HG03066 (cell line): ENCODE results near the gene ACAP2.
"Not testable (repeated sequence)": the region's sequence is repeated elsewhere in the genome, so short reads cannot be mapped to it uniquely, and the experiment has no call there.

ENCODE experiments used
- ATAC-seq: cut with Tn5 transposase; IDR thresholded peaks from one replicate; pipeline ENCODE4 v1.9.1; 2021; ENCODE audit warnings: low read depth; ENCODE audit not compliant: unreplicated experiment

The ACAP2 gene

DNA sequence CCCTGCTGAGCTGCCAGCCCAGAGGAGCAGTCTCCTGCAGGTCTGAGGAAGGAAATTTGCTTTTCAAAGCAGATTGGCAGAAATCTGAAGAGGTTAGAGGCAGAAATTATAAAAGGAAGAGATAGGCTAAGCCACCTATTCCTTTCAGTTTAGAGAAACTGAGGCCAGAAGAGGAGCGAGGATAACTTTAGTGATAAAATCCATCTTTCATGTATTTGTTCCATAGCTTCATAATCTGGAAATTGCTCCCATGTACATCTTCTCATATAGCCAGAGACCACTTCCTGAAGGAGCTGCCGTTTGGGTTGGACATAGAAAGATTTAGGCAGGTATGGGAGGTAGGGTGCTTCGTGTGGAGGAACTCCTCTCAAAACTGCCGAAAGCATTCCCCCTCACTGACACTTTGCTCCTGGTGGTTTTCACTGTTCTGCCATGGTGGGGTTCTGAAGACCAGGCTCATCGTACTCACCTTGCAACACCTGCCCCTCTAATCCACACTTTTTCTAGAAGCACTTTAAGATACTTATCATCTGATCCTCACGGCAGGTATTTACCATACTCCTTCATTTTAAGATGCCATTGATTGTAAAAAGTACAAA lies 670 bp upstream of the ACAP2 start:
- ATAC-seq: no peak

- peak; percentile 15 for ATAC-seq
Observed at GRCh38 chr3:195441992-195442572, 738 bp downstream of the ACAP2 start.

DNA sequence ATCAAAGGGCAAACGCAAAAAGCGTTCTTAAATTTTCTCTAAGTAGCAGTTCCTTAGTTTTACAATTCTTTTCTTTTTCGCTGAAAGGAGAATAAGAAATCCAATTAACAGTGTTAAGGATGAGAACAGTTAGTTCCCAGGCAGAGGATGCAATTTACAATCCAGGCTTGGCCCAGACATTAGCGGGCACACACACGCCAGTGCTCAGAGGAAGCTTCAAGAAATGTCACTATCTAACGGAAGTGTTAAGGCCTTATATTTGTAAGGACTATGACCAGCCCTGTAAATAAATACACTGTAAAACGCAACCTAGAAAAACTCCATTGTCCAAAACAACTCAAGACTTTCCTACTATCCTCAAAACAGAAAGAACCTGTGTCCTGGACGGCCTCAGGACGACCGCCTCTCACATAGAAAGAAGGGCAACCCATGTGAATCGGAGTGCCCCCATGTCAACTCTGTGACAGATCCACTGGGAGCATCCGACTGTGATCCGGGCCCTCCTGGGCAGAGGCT lies 1.3 kb downstream of the ACAP2 start:
- ATAC-seq: no peak

- no peak for ATAC-seq
Observed at GRCh38 chr3:195441051-195441450, 1.8 kb downstream of the ACAP2 start.

DNA sequence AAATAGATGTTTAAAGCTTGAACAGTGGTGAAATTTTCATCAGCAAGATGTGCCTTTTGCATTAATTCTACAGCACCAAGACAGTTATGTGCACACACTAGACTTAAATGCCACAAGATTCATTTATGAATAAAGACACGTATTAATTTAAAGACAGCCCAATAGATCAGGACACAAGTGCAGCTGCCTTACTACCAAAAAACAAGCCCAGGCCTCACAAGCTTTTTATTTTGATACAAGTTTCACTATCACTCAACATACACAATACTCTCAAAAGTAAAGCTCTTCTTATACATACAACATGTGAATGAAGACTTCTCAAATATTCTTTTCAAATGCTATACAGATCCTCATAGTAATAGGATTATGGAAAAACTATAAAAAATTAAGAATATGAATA lies 2.4 kb downstream of the ACAP2 start:
- ATAC-seq: no peak

DNA sequence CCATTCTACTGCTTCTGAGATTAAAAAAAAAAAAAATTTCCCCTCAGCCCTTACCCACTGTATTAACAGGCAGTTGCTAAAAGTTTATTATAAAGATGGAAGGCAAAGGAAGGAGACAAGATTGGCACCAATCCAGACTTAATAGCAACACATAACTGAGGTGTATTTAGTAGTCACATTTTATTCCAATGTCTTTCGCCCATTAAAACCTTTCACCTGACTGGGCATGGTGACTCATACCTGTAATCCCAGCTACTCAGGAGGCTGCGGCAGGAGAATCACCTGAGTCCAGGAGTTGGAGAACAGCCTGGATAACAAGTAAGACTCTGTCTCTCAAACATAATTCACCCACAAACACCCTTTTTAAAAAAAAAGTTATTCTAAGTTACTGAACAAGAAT lies 4.4 kb downstream of the ACAP2 start:
- ATAC-seq: no peak

GRCh38 chr3:195425849-195426248 lies 17.0 kb downstream of the ACAP2 start:
- no peak for ATAC-seq

- no peak for ATAC-seq
Observed at GRCh38 chr3:195423818-195424217, 19.0 kb downstream of the ACAP2 start.

GRCh38 chr3:195421400-195421799 lies 21.4 kb downstream of the ACAP2 start:
- no peak for ATAC-seq

- ATAC-seq: no peak
Observed at GRCh38 chr3:195416795-195417194, 26.0 kb downstream of the ACAP2 start.

DNA sequence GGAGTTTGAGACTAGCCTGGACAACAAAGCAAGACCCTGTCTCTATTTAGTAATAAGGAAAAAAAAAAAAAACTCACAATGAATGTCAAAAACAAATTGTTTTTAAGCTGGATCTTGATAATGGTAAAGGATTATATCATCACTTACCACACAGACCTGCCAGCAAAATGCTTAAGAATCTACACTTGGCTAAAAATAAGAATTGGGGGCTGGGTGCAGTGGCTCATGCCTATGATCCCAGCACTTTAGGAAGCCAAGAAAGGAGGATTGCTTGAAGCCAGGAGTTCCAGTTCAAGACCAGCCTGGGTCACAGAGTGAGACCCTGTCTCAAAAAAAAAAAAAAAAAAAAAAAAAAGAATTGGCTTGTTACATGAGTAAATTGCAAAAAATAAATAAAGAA lies 31.0 kb downstream of the ACAP2 start:
- no peak for ATAC-seq

DNA sequence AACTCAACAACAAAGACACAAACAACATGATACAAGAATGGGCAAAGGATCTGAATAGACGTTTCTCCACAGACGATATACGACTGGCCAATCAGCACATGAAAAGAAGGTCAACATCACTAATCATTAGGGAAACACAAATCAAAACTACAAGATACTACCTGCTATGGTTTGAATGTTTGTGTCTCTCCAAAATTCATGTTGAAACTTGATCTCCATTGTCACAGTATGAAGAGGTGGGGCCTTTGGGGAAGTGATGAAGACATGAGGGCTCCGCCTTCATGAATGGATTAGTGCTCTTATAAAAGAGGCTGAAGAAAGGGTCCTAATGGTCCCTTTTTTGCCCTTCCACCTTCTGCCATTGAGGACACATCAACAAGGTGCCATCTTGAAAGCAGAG lies 32.3 kb downstream of the ACAP2 start:
- ATAC-seq: no peak

DNA sequence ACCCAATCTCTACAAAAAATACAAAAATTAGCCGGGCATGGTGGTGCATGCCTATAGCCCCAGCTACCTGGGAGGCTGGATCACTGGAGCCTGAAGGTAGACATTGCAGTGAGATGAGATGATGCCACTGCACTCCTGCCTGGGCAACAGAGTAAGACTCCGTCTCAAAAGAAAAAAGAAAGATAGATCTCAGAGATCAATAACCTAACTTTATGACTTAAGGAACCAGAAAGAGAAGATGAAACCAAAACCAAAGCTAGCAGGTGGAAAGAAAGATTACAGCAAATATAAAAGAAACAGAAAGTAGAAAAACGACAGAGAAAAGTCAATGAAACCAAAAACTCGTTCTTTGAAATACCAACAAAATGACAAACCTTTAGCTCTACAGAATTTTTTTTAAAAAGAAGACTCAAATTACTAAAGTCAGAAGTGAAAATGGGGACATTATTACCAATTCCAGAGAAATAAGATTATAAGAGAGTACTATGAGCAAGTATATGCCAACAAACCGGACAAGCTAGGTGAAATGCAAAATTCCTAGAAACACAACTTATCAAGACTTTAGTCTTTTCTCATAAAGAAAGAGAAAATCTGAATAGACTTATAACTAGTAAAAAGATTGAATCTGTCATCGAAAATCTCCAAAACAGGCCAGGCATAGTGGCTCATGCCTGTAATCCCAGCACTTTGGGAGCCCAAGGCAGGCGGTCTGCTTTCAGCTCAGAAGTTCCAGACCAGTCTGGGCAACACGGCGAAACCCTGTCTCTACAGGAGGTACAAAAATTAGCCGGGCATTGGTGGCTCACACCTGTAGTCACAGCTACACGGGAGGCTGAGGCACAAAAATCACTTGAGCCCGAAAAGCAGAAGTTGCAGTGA lies 35.0 kb downstream of the ACAP2 start:
- no peak for ATAC-seq

DNA sequence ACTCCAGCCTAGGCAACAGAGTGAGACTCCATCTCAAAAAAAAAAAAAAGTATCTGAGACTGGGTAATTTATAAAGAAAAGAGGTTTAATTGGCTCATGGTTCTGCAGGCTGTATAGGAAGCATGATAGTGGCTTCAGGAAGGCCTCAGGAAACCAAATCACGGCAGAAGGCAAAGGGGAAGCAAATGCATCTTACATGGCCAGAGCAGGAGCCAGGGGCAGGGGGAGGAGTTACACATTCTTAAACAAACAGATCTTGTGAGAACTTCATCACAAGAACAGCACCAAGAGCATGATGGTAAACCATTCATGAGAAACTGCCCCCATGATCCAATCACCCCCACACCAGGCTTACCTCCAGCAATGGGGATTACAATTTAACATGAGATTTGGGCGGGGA lies 37.2 kb downstream of the ACAP2 start:
- no peak for ATAC-seq

DNA sequence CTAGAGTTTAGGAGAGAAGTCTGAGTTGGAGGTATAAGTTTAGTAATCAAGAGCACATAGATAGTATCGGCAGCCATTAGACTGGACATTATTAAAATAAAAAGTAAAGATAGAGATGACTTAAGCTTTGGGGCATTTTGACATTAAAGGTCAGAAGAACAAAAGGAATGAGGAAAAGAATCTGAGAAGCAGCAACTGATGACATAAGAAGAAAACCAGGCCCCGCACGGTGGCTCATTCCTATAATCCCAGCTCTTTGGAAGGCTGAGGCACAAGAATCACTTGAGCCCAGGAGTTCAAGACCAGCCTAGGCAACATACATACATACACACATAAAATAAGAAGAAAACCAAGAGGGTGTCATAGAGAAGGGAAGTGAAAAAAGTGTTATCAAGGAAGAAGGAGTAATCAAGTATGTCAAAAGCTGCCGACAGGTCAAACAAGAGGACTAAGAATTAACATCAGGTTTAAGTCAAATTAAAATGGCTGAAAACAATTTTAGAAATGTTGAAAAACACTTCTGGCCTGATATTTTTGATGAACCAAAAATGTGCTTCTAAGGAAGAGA lies 38.9 kb downstream of the ACAP2 start:
- ATAC-seq: no peak

DNA sequence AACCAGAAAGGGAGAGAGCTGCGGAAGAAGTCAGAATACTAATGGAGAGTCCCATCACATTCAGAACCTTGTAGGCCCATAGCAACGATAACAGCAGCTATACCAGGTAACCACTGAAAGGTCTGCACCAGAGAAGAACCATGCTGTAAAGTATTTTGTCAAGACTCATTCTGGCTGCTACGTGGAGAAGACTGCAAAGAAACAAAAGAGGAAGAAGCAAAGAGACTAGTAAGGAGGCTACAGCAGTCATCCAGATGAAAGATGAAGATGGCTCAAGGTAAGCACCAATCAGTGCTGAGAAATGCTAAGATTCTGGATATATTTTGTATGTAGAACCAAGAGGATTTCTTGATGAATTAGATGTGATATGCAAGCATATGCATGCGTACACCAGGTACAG lies 39.6 kb downstream of the ACAP2 start:
- ATAC-seq: no peak

GRCh38 chr3:195401943-195402342 lies 40.9 kb downstream of the ACAP2 start:
- ATAC-seq: no peak

GRCh38 chr3:195398460-195398859 lies 44.4 kb downstream of the ACAP2 start:
- not testable (repeated sequence) for ATAC-seq

GRCh38 chr3:195397524-195397923 lies 45.3 kb downstream of the ACAP2 start:
- ATAC-seq: no peak

DNA sequence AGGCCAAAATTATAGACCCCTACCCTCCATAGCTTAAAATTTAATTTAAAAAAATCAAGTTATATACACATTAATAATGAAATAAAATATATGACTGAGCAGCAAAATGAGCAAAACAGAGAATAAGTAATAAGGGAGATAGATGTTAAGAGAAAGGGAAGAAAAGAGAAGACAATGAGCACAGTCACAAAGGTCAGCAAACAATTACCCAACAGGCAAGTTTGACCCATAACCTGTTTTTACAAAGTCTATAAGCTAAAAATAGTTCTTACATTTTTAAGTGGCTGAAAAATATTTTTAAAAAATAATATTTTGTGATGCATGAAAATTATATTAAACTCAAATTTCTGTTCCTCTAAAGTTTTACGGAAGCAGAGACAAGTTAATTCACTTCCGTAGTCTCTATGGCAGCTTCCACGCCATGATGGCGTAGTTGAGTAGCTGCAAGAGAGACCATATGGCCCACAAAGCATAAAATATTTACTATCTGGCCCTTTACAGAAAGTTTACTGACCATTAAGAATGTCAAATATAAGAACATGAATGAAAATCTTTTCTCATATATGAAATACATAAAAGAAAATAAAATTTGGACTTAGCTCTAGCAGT lies 47.5 kb downstream of the ACAP2 start:
- ATAC-seq: no peak

DNA sequence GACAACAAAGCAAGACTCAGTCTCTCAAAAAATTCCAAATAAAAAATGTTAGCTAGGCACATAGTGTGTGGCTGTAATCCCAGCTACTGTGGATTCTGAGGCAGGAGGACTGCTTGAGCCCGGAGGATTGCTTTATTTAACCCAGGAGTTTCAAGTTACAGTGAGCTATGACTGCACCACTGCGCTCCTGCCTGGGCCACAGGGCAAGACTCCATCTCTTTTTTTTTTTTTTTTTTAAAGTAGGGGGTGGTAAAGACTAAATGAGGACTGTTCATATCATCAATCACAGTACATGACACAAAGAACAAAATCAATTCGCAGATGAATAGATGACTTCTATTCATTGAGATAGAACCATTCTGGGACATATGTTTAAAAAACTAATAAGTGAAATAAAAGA lies 48.1 kb downstream of the ACAP2 start:
- ATAC-seq: no peak
